Raji (cell line): ENCODE data around the gene AOC2.

Experiments
- POLR2A ChIP-seq: IDR thresholded peaks from 2 replicates; pipeline ENCODE4 v1.6.1; 2011; ENCODE audit warnings: low read depth, low read length, control low read depth; ENCODE audit not compliant: insufficient read depth

Gene AOC2, protein sequence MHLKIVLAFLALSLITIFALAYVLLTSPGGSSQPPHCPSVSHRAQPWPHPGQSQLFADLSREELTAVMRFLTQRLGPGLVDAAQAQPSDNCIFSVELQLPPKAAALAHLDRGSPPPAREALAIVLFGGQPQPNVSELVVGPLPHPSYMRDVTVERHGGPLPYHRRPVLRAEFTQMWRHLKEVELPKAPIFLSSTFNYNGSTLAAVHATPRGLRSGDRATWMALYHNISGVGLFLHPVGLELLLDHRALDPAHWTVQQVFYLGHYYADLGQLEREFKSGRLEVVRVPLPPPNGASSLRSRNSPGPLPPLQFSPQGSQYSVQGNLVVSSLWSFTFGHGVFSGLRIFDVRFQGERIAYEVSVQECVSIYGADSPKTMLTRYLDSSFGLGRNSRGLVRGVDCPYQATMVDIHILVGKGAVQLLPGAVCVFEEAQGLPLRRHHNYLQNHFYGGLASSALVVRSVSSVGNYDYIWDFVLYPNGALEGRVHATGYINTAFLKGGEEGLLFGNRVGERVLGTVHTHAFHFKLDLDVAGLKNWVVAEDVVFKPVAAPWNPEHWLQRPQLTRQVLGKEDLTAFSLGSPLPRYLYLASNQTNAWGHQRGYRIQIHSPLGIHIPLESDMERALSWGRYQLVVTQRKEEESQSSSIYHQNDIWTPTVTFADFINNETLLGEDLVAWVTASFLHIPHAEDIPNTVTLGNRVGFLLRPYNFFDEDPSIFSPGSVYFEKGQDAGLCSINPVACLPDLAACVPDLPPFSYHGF

DNA sequence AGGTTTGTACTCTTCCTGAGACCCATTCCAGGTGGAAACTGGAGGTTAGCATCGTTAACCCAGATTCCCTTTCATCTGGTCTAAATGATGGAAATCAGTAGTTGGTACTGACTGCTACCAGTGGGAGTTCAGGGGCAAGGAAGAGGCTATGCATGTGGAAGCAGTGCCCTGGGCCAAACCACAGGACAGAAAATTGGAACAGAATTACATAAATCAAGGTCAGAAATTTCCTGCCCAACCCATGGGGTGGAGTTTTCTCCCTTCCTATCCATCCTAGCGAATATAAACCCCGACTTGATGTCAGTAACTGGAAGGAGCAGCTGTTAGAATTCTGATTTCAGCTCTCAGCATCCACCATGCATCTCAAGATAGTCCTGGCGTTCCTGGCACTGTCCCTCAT lies at the start of gene AOC2:
Gene AOC2, plus strand, starts transcription at position 310 of the 400 bp plus-strand sequence. Its CDS starts 47 bp downstream, at position 357.
- TF ChIP-seq POLR2A: no peak

DNA sequence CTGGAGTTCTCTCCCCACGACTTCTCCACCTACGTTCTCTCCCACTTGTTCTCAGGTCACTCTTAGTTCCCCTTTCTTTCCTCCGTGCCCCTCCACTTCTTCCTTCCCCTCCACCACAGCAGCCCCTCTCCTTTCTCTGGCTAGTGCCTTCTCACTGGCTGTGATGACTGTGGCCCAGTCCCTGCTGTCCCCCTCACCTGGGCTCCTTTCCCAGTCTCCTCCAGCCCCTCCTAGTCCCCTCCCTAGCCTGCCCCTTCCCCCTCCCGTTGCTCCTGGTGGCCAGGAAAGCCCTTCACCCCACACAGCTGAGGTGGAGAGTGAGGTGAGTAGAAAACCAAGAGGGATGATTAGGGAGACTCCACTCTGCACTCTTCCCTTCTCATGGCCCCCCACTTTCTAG lies 49.3 kb upstream of the AOC2 start:
- no peak for TF ChIP-seq POLR2A

DNA sequence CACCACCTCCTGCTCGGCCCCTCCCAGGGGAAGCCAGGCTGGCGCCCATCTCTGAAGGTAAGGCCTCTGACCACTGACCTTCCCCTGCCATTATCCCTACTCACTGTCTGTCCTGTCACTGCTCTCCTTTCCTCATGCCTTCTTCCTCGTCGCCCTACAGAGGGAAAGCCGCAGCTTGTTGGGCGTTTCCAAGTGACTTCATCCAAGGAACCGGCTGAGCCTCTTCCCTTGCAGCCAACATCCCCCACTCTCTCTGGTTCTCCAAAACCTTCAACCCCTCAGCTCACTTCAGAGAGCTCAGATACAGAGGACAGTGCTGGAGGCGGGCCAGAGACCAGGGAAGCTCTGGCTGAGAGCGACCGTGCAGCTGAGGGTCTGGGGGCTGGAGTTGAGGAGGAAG lies 48.9 kb upstream of the AOC2 start:
- TF ChIP-seq POLR2A: no peak

DNA sequence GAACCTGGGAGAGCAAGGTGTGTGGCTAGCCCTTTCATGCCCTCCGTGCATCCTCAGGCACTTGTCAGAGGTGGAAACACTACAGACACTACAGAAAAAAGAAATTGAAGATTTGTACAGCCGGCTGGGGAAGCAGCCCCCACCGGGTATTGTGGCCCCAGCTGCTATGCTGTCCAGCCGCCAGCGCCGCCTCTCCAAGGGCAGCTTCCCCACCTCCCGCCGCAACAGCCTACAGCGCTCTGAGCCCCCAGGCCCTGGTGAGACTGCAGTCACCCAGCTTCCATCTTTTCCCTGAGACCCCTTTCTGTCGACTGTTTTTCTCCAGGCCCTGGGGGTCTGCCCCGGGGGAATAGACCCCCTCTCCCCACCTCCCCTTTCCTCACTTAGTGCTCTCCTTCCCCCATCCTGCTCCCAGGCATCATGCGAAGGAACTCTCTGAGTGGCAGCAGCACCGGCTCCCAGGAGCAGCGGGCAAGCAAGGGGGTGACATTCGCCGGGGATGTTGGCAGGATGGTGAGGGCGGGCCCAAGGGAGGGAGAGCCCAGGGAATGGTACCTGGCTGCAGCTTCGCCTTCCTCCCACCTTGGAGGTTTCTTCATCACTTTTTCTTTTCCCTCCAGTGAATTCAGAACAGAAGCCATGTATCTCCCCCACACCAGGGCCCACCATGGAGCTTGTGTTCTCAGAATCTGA lies 48.2 kb upstream of the AOC2 start:
- TF ChIP-seq POLR2A: no peak

DNA sequence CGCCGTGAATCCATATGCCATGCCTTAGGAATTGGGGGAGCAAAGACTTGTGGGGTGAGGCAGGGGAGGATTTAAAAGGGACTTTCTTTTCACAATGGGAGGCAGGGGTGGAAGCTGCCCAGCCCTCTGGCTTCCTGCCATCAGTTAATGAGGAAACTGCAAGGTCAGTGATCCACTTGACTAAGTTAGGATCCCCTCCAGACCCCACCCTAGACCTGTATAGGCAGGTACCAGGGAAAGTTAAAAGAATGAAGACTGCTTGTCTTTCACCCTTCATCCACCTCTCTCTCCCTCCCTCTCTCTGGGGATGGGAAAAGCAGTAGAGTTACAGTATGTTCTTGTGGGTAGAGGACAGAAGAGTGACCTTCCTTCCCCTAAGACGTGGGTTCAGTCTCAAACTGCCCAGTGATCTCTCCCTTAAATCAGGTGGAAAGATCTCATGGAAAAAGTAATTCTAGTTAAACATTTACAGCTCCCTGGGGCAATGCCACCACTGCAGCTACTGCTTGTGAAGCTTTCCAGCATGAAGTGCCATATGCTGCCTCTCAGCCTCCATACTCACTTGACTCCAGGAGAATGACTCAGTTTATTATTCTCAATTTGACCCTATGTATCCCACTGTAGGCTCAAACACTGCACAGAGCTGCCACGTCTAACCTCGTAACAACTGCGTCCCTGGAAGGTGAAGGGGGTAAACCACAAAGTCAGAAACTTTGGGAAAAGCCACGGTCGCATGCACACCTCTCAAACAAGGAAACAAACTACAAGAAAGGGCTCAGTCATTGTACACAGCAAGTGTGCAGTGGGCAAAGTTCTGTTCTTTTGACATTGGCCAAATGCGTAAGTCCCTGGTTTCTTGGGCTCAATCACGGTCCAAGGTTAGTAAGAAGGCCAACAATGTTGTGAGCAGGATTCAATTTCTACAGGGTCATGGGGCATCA lies 47.0 kb upstream of the AOC2 start:
- TF ChIP-seq POLR2A: no peak

DNA sequence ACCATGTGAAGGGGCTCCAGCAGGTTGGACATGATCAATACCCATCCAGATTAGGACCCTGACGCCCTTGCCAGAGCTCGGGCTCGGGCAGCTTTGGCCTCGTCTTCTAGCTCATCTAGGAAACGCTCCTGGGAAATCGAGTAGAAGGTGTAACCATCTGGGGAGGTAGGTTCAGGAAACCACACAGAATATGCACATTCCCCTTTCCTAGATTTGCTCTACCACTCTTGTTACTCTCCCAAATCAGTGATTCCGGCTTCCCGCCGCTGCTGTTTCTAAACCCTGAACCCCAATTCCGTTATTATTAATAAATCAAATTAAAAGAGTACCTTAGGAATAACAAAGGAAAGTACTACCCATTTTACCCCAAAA lies 46.4 kb upstream of the AOC2 start:
- no peak for TF ChIP-seq POLR2A

DNA sequence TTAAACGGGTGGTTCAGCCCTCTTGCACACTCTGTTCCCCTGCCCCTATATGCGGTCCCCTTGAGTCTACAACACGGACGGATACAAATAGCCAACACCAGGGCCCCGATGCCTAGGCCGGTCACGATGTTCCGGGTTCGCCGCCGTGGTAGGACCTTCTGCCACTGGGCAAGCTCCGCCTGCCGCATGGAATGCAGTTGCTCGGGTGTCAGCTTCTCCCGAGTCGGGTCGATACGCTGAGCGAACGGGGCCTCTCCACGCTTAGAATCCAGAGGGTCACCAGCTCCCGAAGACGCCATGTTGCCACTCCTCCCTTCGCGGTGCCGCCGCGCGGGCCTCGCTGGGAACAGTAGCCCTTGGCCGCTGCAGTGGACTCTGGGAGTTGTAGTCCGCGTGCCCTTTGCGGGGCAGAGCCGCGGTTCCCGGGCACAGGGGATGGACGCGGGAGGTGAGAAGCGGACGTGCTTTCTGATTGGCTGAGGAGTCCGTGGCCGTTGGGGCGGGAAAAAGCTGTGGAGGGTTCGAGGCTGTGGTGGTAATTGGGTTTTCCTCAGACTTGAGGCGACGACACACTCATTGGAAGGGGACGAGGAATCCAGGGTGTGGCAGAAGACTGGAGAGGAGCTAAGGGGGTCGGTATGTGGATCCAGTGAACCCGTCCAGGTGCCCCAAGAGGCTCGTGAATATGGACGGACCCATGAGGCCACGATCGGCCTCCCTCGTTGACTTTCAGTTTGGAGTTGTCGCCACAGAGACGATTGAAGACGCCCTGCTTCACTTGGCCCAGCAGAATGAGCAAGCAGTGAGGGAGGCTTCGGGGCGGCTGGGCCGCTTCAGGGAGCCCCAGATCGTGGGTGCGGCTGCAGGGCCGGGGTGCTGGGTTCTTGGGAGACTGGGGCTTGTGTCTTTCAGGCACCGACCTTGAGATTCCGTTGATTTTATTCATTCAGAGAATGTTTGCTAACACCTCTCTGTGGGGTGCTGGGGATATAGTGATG lies 45.7 kb upstream of the AOC2 start, which contains the start of the genes CNTD1 and COA3:
Gene CNTD1, plus strand, starts transcription at position 479 of the 998 bp plus-strand sequence. Its CDS starts 207 bp downstream, at position 686.
Gene COA3, minus strand, starts transcription at position 322 of the 998 bp plus-strand sequence. Its CDS starts 23 bp downstream, at position 299.
- TF ChIP-seq POLR2A: peak; percentile 58

DNA sequence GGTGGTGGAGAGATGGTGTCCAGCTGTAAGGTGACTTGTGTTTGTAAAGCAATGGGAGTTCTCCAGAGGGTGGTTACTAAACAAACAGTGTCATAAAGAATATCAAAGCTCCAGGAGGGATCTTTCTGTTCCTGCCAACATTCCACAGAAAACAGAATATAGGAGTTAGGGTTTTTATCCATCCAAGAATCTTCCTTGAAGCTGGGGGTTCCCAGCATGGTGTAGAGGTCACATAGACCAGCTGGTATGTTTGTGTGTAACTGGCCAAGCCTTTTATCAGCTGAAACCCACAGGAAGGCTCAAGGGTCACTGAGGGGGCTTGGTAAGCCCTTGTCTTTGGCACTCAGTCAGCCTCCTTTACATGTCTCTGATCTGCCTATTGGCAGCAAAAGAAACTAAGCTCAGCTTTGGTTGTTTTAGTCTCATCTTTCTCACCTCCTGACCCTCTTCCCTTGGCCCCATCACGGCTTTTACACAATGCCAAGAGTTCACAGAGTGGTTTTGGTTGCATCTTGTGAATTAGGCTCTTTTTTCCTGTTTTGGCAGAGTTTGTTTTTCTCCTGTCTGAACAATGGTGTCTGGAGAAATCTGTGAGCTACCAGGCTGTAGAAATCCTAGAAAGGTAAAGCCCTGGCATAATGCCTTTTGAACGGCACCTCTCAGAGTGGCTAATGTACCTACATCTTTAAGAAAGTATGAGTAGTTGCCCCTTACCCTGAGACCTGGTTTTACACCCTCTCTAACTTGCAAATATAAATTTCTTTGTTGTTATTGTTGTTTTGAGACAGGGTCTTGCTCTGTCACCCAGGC lies 41.1 kb upstream of the AOC2 start:
- no peak for TF ChIP-seq POLR2A

DNA sequence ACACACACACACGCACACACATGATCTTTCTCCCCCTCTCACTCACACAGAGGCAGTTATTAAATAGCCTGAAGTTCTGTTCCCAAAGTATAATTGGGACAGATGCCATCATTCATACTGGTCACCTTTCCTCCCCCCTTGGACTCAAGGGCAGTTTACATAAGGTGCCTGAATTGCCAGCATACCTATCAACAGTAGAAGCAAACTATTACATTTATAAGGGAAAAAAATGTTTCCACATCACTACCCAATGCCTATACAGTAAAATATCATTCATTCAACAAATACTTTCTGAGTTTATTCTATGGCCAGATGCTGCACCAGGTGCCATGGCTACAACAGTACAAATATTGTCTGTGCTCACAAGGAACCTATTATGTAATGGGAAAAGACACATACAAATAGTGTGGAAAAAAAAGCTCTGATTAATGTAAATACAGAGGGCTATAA lies 39.4 kb upstream of the AOC2 start:
- no peak for TF ChIP-seq POLR2A

DNA sequence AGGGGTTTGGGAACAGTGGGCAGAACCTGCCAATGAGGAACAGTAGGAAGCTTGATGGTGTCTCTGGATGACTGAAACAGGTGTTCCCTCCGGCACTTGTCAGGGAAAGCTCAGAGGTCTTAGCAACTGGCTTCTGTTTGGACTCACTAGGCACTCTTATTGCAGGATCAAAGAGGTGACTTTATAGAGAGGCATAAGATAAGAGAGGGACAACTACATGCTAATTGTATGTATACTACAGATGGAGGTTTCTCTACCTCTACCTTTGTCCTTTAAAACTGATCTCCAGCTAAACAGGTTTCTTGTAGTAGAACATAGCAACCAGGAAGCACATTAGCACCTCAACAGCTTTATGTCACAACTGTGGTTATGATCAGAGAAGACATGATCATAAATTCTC lies 38.1 kb upstream of the AOC2 start:
- TF ChIP-seq POLR2A: no peak

DNA sequence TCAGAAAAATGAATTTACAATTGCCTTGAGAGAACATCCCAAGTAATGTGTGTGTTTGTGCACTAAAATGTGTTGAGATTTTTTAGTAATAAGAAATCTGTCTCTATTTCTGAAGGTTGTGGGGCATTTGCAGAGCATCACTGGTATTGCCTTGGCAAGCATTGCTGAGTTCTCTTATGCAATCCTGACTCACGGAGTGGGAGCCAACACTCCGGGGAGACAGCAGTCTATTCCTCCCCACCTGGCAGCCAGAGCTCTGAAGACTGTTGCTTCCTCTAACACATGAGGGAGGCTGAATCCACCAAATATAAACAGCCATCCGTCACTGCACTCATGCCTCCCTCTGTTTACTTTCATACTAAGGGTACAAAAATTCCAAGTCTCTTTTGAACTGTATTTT lies 35.1 kb upstream of the AOC2 start:
- no peak for TF ChIP-seq POLR2A

DNA sequence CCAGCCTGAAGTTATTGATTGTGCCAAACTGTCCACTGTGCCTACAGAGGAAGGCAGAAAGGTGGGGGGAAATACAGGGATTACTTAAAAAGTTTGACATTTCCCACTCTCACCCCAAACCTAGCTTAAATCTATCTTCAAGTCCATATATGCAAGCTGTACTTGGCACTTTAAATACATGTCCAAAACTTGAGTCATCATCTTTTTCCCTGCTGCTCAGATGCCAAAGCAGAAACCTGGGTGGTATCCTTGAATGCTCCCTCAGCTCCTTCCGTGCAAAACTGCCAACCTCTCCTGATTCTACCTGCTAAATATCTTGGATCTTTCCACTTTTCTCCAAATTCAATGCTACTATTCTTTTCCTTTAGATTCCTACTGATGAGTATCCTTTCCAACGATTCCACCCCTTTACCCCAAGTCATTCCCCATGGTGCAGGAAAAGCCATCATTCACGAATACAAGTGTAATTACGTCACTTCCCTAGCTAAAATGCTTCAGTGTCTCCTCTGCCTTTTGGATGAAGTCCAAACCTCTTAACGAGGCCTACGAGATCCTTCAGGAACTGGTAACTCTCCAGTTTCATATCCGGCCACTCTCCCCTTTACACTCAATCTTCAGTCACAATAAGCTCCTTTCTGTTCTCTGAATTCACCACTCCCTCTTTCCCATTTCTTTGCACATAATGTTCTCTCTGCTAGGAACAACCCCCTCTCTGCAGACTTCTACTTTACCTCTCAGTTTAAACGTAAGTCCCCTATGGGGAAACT lies 29.6 kb upstream of the AOC2 start:
- no peak for TF ChIP-seq POLR2A

DNA sequence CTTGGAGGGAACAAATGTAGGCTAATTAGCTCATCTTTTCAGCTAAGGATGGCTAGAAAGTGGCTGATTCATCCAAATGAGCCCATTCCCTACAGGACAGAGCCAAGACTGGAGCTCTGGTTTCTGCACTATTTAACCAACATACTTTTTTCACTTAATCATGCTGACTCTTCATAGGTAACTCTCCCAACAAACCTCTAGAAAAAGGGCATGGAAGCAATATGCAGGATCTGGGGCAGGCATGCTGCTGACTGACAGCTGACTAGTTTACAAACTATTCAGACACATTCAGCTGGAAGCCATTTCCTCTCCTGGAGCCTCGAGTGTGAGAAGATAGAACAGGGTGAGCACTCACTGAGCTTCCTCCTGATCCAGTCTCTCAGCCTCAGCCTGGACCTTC lies 26.5 kb upstream of the AOC2 start:
- TF ChIP-seq POLR2A: no peak
